ENCODE measurements around the gene SART3.

SART3 gene

GRCh38 chr12:108582978-108583770 is 22.2 kb upstream of the SART3 start:
- no peak overlapping the region for H3K27ac ChIP-seq
- TF ChIP-seq CTCF (conservative IDR thresholded peaks at IDR 0.05) (no peak), ZFX (IDR thresholded peaks at IDR 0.05) (no peak)

- no peak for TF ChIP-seq CTCF (conservative IDR thresholded peaks at IDR 0.05)
- no peak for TF ChIP-seq ZFX (IDR thresholded peaks at IDR 0.05)
- H3K27ac ChIP-seq, result no peak overlapping the region
These were observed 21.5 kb upstream of the SART3 start for GRCh38 chr12:108582509-108582908.

- no peak overlapping the region for H3K27ac ChIP-seq
- TF ChIP-seq CTCF (conservative IDR thresholded peaks at IDR 0.05) (no peak), ZFX (IDR thresholded peaks at IDR 0.05) (no peak)
These were observed 20.6 kb upstream of the SART3 start for GRCh38 chr12:108581311-108582227.

- no peak overlapping the region for H3K27ac ChIP-seq
- no peak for TF ChIP-seq ZFX (IDR thresholded peaks at IDR 0.05)
- no peak for TF ChIP-seq CTCF (conservative IDR thresholded peaks at IDR 0.05)
These were observed 19.6 kb upstream of the SART3 start for GRCh38 chr12:108580531-108580930.

- TF ChIP-seq ZFX (IDR thresholded peaks at IDR 0.05) (no peak), CTCF (conservative IDR thresholded peaks at IDR 0.05) (no peak)
- no peak overlapping the region for H3K27ac ChIP-seq
These were observed 17.8 kb upstream of the SART3 start for GRCh38 chr12:108578813-108579212.

GRCh38 chr12:108578264-108578663 is 17.3 kb upstream of the SART3 start:
- H3K27ac ChIP-seq, result no peak overlapping the region
- TF ChIP-seq ZFX (IDR thresholded peaks at IDR 0.05) (no peak), CTCF (conservative IDR thresholded peaks at IDR 0.05) (no peak)

- TF ChIP-seq ZFX (IDR thresholded peaks at IDR 0.05) (no peak), CTCF (conservative IDR thresholded peaks at IDR 0.05) (no peak)
- H3K27ac ChIP-seq, result no peak overlapping the region
These were observed 16.5 kb upstream of the SART3 start for GRCh38 chr12:108577458-108577857.

Measured in C4-2B (cell line).